Activated CD4-positive, alpha-beta T cell treated with anti-CD3 and anti-CD28 coated beads for 1 hour (primary cell): Measurements from ENCODE around the gene ZFHX2.

Experiments
- DNase-seq: peaks from one replicate; pipeline ENCODE4 v3.0.0-alpha.2; 2020

The ZFHX2 gene

DNA sequence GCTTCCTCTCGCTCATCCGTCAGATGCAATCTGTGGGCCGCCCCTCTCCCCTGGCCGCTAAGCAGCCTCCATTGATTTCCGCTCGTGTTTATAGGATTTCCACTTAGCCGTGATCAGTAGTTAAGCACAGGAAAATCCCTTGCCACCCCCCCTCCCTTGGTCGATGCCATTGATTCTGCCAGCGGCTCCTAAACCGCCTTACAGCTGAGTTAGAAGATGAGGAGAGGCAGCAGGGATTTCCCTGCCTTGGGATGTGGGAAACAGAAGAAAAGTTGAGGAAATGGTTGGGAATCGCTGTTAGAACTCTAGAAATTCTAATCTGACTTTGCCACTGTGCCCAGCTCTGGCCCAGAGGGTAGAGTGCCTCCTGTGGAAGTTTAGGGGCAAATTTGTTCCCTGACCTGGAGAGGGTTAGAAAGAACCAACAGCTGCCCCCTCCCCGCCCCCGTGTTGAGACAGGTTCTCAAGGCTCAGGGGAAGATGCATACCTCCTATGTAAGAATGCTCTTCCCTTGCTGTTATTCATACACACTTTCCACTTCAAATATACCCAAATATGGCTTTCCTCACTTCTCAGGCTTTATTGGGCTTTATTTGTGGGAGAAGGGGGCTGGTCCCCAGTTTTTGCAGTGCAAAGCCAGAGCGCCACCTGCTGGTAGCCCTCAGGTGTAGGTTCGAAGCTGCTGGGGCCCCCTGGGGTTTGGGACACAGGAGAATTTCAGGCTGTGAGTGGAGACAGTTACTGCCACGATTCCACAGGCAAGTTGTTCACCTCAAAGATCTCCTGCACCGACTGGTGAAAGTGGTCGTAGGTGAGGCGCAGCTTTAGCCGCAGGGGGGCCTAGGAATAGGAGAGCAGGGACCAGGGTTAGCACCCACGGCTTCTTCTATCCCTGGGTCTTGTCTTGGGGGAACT is 7.7 kb upstream of the ZFHX2 start:
- DNase-seq = peak; percentile 48

DNA sequence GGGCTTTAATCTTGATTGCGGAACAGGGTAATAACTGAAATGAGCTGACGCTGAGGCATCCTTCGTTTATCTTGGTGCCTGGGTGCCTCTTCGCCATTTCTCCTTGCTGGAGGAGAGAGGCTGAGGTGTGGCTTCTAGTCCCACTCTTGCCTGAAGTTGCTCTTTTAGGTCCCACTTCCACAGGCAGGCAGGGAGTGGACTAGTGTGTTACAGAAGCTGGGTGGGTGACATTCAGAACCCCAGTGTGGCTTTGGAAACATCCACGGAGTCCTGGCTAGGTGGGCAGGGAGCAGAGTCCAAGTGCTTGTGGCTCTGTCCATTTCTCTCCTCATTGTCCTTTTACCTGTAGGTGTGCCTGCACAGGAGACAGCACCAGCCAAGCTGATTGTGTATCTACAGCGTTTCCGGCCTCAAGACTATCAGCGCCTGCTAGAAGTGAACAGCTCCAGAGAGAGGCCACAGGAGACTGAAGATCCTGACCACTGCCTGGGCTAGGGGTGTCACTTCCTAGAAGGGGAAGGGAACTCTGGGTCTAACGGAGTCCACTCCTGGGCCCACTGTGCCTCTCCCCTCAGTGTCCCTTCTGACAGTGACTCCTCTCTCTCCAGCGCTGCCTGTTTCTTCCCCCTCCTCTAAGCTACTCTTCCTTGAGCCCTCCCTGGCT is 6.9 kb upstream of the ZFHX2 start:
- DNase-seq = no peak

DNA sequence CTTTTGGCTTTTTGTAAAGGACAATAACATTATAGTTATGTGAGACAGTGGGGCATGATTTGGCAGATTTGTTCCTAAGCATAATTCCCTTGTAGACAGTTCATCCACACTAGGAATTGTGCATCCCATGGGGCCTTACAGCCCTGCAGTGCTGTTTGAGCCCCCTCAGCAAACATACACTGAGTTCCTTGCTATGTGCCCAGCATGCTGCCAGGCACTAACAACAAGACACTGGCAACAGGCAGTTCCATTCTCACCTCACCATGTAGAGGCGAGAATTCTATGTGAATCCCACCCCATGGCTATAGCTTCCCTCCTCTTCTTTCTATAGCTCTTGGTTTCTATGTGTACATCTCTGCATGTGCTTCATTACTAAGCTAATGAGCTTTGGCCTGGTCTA is 6.4 kb upstream of the ZFHX2 start:
- no peak for DNase-seq

DNA sequence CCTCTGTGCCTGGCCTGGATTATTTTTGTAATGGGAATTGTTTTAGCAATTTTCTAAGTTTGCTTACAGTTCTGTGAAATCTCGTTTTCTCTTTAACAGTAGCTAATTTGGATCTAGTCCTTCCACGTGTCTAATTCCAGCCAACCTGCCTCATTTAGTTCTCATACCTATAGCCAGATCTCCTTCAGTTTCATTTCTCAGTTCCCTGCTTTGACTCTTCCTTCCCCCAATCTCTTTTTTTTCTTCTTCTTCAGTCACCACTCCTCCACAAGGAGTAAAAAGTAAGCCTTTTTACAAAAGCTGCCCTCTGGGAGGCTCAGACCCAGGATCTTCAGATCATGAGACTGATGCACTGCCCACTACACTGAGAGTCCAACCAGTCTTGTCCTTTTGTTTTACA is 6.0 kb upstream of the ZFHX2 start:
- no peak for DNase-seq

DNA sequence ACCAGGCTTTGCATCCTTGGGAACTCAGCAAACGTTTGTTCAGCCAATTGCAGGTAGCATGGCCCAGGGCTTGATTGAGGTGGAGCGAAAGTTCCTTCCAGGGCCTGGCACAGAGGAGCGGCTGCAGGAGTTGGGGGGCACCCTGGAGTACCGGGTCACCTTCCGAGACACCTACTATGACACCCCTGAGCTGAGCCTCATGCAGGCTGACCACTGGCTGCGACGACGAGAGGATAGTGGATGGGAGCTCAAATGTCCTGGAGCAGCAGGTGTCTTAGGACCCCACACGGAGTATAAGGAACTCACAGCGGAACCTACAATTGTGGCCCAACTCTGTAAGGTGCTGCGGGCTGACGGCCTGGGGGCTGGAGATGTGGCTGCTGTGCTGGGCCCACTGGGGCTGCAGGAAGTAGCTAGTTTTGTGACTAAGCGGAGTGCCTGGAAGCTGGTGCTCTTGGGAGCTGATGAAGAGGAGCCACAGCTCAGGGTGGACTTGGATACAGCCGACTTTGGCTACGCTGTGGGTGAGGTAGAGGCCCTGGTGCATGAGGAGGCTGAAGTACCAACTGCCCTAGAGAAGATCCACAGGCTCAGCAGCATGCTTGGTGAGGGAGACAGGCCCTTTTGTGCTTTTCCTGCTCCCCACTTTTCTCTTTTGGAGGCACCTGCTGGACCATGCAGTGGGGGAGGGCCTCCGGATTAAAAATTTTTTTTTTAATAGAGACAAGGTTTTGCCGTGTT is 5.3 kb upstream of the ZFHX2 start:
- DNase-seq = no peak

DNA sequence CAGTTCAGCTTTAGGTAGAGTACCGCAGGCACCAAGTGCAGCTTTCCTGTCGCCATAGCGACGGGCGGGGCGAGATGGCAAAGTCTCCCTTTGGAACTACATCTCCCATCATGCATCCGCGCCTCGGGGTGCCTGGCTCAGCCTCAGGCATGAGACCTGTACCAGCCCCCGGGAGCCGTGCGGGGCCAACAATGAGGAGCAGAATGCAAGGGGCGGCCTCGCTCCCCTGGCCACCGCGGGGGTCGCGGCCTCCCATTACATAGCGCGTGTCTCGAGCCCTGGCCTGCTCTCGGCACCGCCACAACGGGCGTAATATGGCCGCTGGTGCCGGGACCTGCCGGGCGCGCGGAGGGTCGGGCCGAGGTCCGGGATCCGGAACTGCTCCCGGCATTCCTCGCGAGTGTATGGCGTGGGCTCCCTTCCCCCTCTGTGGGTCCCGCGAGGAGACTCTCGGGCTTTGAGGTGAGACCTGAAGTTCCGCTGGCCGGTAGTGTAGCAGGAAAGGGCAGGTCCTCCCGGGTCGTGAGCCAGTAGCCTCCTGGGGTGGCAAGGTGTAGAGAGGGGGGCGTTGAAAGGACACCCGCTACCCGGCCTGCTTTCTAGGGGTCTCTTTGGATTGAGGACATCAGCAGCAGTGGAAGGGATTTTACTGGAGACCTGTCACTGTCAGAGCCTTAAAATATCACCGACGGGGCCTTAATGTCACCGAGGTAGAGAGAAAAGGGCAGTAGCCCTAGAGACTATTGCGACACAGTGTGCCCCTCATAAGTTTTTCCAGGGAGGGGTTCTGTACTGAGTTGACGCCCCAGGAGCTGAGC is 4.5 kb upstream of the ZFHX2 start, which contains the start of gene THTPA:
THTPA (plus strand) TSS at position 390 of the 818 bp plus-strand sequence. CDS start 487 bp downstream, outside the sequence.
- DNase-seq = peak; percentile 90

DNA sequence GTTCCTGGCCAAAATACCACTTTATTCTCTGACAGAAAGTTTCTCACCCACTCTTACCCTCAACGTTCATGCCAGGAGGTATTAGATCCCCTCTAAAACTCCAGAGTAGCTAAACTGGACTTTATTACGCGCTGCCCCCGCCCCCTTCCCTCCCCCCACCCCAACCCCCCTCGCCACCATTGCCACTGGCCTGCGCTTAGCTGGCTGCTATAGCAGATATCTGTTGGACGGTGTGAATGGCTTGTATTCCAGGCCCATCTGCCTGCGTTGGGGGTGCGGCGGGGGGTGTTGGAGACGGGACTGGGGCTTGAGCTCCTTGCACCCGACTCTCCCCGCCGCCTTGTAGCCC is 3.9 kb upstream of the ZFHX2 start:
- no peak for DNase-seq

DNA sequence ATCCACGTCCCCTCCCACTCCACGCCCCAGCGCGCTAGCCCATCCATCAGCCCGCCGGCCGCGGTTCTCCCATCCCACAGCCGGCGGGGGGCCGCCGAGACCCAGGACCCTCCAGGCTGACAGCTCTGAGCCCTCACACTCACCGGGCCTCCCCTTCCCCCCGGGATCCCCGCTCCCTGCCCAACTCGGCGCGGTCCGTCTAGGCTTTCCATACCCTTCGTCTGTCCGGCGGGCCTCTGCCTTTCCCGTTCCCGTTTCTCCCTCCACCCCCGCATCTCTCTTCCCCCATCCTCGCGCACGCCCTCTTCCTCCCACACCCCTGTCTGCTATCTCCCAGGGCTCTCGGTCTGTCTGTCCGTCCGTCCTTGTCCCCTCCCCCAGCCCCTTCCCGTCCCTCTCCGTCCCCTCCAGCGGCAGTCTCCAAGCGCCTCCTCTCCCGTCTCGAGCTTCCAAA is 726 bp downstream of the ZFHX2 start:
- no peak for DNase-seq

DNA sequence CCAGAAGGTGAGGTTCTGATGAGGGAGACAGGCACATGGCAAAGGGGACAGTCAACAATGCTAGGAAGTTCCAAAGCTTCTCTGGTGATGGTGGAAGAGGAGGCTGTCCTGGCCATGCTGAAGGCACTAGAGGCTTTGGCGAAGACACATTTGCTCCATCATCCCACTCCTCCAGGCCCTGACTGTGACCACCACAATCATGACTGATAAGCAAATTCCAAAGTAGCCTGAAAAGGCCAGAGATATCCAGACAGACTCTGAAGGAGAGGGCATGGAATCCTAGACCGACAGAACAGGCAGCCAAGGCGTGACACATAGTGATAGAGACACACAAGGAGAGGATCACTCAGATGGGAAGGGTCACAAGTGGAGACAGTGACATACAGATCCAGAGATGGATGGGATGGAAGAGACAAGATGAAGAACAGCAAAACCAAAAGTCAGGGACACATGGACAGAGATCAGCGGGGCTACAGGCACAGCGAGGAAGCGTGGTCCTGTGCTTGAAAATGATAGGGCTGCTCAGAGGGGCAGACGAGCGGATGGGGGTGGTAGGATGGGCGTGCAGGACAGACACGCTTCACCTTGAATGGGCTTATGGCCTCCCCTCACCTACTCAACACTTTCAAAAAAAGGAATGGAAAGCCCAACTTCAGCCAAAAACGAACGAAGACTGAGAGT is 1.3 kb downstream of the ZFHX2 start:
- DNase-seq = no peak

DNA sequence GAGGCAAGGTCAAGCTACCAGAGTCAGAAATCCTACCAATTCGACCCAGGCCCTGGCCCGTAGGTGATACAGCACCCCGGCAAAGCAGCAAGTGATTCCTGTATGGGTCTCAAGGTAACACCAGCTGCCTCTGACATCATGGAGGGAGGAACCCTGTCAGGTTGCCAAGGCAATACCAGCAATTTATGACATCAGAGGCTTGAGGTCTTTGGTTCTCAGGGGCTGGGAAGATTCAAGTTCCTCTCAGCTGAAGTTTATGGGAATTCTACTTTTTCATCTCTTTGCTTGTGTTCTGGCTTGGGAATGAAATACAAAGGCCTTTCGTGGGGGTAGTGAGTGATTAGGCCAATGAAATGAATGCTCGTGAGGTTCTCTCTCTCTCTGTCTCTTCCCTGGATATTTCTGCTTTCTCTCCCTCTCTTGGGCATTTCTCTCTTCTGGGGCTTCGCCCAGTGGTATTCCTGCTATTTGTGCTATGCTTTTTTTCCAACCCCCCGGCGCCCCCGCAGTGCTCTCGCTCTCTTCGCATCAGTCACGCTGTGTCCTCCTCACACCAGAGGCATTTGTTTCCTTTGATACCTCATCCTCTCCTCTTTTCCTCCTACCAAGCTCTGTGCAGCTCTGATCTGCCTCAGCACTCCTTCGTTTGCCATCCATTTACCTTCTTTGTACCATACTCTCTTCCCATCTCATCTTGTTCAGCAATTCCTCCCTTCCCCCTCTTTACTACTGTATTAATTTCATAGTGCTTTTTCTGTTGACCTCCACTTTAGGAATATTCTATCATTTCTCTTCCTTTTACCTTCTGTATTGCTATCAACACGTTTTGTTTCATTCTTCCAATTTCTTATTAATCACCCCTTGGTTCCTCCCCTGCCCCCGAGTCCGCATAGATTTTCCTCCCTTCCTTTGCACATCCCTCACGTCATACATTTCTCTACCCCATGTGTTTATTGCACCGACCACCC is 2.9 kb downstream of the ZFHX2 start:
- DNase-seq = no peak

DNA sequence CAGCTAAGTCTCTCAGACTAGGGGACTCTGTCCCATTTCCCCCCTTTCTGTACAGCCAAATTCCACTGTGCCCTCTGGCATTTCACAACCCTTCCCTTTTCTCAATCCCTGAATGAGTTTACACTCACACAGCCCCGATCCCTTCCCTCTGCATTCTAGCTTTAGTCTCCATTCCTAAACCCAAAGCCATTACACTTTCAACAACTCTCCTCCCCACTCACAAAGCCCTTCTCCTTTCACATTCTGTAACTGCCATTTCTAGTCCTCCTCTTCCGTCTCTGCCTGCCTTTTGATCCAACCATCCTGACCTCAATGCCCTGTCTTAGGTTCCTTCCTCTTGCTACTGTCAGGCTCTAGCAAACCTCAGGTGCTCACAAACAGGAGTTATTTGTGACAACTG is 3.6 kb downstream of the ZFHX2 start:
- DNase-seq = no peak

DNA sequence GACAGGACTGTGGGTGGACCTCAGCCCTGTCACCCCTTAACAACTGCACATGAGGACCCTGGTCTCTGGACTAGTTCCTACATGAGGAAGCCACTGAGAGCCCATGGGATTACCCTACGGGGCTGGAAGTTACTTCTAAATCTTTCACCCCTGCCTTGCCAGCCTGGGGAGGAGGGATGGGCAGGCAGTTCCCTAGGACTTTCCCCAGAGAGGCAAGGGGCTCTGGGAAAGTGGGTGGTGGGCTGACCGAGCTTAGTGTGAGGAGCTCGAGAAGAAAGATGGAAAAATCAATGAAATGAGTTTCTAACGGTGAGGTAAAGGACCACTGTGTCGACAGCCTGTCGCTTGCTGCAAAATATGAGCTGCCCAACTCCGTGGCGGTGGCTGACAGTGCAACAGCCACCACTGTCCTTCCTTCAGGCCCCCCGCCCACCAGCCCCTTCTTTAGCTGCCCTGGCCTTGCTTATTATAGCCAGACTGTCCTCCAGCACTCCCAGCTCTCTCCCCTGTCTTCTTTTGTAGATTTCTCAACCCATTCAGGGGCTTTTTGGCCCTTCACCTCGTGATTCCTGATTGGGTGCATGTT is 5.0 kb downstream of the ZFHX2 start:
- DNase-seq = no peak

DNA sequence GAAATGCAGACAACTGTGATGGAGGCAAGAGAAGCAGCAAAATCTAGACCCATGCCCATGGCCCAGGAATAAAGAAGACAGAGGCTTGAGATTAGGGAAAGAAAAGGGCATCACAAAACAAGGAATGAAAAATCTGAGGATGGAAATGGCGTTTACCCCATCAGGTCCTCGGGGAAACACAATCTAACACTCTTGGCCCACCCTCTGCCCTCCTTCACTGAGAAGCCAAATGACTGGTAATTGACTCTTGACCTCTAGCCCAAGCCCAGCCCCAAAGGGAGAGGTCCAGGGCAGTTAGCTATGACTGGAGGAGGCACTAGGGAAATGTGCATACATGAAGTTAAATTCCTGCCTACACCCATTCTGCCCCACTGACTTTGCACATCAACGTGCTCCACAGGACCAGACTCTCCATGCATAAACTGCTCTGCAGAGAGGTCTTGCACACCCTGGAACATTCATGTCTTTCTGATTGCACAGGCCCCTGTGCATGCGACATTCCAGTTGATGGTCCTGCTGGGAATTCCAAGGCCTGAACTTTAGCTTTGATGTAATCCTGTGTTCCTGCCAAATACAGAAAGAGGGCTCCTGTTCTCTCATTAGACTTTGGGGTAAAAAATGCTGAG is 5.7 kb downstream of the ZFHX2 start:
- DNase-seq = no peak

DNA sequence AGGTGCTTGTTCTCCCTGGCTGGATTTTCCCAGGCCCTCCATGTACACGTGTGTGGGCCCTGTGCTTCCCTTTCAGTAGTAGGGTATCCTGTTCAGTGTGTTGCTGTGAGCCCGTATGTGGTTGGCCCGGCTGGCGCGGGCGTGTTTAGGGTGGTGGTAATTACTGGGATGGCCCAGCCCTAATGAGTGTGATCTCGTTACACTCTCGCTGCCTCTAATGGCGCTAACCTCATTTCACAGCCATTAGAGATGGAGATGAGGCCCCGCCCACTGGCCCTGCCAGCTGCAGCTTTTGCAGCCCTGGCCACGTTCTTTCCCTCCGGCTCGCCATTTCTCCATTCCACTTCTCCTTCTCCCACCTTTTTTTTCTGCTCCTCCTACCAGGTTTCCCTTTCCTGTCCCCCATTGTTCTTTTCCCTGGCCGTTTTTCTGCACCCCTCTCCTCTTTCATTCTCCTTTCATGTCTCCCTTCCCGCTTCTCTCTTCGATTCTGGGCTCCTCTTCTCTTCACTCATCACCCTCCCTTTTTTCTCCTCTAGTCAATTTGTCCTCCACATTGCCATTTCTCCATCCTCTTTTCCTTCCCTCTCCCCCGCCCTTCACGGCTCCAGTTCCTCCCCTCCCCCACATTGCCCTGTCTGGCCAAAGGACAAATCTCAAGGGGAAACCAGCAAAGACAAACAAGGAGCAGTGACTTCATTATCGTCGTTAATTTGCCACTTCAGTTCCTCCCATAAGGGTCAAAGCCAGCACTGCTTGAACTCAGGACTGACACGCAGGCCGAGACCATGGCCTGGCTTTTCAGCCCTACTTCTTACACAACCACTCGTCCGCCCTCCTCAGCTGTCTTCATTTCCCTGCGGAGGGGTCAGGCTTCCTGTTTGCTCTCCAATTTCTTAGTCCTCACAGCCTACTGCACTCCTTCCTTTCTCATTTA is 6.8 kb downstream of the ZFHX2 start:
- no peak for DNase-seq

DNA sequence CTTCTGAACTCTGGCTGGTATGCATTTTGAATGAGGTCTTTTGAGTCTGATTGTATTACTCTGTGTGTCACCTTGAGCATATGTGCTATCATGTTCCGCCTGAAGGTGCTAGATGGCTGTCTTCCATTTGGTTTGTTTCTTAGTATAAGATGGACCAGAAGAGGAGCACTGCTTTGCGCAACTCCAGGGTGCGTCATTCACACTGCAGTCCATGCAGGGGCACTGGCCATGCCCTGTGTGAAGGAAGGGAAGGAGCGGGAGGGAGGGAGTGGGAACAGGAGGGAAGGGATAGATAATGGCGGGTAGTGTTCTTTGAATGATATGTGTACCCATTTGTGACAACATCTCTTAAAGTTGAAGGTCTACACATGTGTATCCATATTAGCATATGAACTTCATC is 8.2 kb downstream of the ZFHX2 start:
- no peak for DNase-seq

DNA sequence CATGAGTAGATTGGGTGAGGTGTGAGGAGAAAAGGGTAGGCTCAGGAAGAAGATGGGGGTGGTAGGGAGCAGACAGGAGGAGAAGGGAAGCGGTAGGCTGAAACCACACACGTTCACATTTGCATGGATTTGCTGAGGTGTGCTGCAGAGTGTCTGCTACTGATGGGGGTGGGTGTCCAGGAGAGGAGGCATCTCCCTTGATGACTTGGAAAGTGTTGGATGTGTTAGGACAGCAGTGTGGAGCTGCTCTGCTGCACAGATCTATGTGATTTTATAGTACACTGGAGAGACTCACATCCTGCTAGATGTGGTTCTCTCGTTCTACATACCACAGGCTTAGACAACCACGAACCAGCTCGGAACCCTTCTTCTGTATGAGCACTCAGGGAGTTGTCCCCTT is 9.3 kb downstream of the ZFHX2 start:
- no peak for DNase-seq

DNA sequence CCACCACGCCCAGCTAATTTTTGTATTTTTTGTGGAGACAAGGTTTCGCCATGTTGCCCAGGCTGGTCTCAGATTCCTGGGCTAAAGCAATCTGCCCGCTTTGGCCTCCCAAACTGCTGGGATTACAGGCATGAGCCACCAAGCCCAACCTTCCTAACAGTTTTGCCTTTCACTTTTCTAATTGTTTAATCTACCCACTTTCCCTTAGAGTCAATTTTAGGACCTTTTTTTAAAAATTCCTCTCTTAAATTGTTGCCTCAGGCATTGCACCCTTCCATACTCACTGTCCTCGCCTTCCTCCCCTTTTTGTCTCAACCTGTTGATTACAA is 11.5 kb downstream of the ZFHX2 start:
- DNase-seq = no peak

DNA sequence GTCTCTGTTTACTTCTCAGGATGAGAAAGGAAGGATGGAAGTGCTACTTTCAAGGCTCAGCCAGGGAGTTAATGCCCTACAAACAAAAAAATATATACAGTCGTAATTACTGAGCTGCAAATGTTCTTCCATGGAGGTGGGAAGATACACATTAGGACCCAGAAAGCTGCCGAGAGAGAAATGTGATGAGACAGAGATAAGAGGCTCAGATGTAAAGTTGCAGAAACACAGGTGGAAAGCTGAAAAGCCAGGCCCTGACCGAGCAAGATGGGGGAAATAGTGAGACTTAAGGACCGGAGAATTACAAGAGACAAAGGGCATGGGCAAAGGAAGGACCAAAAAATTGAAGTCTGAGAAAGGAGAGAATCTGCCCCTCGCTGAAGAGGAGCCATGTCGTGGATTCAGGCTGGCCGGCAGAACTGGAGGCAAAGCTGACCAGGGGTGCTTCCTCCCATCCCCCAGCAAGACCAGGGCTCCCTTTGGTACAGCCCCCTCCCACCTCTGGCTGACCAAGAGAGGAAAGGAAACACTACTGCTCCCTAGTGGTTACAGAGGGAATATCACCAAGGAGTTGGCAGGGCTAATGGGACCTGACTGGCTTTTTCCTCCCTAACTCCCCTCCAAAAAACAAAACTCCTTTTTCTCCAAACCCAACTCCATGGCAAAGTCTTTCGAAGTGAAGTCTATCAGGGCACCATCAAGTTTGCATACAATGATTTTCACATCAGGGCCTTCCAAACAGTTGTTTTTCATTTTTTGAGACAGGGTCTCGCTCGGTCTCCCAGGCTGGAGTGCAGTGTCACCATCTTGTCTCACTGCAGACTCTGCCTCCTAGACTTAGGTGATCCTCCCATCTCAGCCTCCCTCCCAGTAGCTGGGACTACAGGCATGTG is 12.1 kb downstream of the ZFHX2 start:
- DNase-seq = no peak
